Middle frontal gyrus (tissue), 1 donor: ENCODE measurements around the gene TMEM87B.

Experiments used
- DNase-seq: peaks from one replicate; pipeline ENCODE4 v3.0.0-alpha.2; 2015; ENCODE audit warnings: low spot score; ENCODE audit errors: extremely low spot score

TMEM87B gene

GRCh38 chr2:112164876-112165275 is 109.8 kb downstream of the TMEM87B start:
- no peak for DNase-seq

DNA sequence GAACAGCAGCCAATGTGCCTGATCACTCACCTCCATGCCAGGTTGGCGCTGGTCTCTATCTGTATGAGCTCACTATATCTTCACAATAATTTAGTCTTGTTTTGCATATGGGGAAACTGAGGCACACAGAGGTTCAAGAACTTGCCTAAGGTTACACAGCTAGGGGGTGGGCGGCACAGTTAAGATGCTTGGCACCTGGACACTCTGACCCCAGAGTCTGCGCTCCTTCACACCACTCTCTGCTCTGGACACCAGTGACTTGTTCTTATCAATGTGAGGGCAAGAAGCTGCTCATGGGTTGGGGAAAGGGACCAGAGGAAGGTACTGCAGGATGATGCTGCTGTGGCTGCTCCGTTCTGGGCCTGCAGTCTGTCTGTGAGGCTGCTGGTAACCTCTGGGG is 110.2 kb downstream of the TMEM87B start:
- DNase-seq = no peak

DNA sequence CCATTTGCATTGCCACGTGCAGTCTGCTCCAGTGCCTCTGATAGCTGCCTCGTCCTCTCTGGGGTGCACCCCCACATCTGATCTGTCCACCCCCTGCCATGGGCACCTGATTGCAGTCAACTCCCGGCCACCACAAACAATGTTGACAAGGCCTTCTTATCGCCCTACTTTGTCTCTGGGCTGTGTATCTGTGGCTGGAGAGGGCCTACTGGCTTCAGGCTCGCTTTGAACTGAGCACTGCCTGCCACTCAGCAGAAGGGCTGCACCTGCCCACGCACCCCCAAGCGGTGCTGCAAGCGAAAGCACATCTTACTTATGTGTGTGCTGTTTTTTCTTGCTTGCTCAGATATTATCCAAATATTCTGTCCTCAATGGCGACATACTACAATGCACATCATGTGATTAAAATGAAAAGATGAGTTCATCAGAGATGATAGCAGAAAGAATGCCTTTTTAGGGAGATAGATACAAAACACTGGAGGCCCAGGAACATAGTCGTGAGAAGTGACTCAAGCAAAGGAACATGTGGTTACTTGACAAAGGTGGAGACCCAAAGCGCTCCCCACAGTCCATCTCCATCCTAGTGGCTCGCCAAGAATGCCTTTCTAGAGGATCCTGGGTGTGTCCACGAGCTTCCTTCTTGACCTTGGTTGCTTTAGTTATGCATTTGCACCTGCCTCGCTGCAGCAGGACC is 111.9 kb downstream of the TMEM87B start:
- no peak for DNase-seq

DNA sequence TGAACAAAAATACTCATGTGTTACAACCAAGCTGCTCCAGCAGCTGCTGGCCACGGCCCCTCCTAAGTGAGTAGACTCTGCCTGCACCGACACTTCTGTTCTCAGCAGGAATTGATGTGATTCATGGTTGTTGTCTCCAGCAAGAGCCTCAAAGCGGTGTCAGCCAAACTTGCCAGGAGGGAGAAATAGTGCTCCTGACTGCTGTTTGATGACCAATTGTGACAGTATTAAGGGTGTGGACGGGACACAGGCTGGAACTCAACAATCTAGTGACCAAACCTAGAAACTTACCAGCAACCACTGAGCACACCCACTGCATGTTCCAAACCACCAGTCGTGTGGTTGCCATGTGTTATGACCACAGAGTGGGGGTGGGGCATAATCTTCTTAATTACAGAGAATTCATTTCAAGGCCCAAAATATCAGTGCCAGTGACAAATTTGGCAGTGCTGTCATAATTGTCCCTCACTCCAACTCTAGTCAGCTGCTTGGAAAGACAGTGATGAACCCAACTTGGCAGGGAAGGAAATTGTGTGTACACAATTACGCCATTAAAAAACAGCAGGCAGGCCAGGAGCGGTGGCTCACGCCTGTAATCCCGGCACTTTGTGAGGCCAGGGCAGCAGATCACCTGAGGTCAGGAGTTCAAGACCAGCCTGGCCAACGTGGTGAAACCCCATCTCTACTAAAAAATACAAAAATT is 113.5 kb downstream of the TMEM87B start:
- no peak for DNase-seq
